Dedifferentiated amniotic fluid mesenchymal stem cell (primary cell): ENCODE measurements around the gene FUT7.
"Not testable (repeated sequence)": the region's sequence is repeated elsewhere in the genome, so short reads cannot be mapped to it uniquely, and the experiment has no call there.

Experiments used
- DNase-seq: peaks from one replicate; pipeline ENCODE4 v3.0.0-alpha.2; 2016; ENCODE audit errors: extremely low spot score

Gene FUT7

GRCh38 chr9:137017791-137018497 is 13.9 kb downstream of the FUT7 start:
- no peak for DNase-seq

- DNase-seq = no peak
These were observed 14.8 kb downstream of the FUT7 start for GRCh38 chr9:137017071-137017470.

- DNase-seq = no peak
These were observed 15.5 kb downstream of the FUT7 start for GRCh38 chr9:137016436-137016835.

- no peak for DNase-seq
These were observed 15.9 kb downstream of the FUT7 start for GRCh38 chr9:137015976-137016375.

- DNase-seq = no peak
These were observed 16.4 kb downstream of the FUT7 start for GRCh38 chr9:137015540-137015930.

GRCh38 chr9:137014776-137015539 is 16.9 kb downstream of the FUT7 start:
- no peak for DNase-seq

GRCh38 chr9:137014166-137014565 is 17.7 kb downstream of the FUT7 start:
- no peak for DNase-seq

GRCh38 chr9:137013571-137013940 is 18.3 kb downstream of the FUT7 start:
- DNase-seq = no peak

- no peak for DNase-seq
These were observed 19.0 kb downstream of the FUT7 start for GRCh38 chr9:137012694-137013570.

- no peak for DNase-seq
These were observed 19.8 kb downstream of the FUT7 start for GRCh38 chr9:137011907-137012675.

GRCh38 chr9:137011156-137011555 is 20.7 kb downstream of the FUT7 start:
- no peak for DNase-seq

- no peak for DNase-seq
These were observed 21.8 kb downstream of the FUT7 start for GRCh38 chr9:137009938-137010732.

- DNase-seq = no peak
These were observed 22.7 kb downstream of the FUT7 start for GRCh38 chr9:137009217-137009616.

- DNase-seq = no peak
These were observed 23.6 kb downstream of the FUT7 start for GRCh38 chr9:137008312-137008711.

GRCh38 chr9:137007816-137008270 is 24.0 kb downstream of the FUT7 start:
- no peak for DNase-seq

- no peak for DNase-seq
These were observed 24.6 kb downstream of the FUT7 start for GRCh38 chr9:137007108-137007815.

GRCh38 chr9:137006116-137007003 is 25.5 kb downstream of the FUT7 start:
- DNase-seq = no peak

- DNase-seq = not testable (repeated sequence)
These were observed 27.6 kb downstream of the FUT7 start for GRCh38 chr9:137004285-137004684.

- DNase-seq = no peak
These were observed 29.2 kb downstream of the FUT7 start for GRCh38 chr9:137002646-137003041.
